ENCODE results near the gene PTPRK. TPM values are rescaled to one million over a fixed set of nuclear protein-coding genes. Genes with fewer than 3 reads are reported as not detected.

Gene PTPRK
- total RNA-seq, 4 donors from 2014 or later = 26.7 to 47.5 (median 41.4) TPM

DNA sequence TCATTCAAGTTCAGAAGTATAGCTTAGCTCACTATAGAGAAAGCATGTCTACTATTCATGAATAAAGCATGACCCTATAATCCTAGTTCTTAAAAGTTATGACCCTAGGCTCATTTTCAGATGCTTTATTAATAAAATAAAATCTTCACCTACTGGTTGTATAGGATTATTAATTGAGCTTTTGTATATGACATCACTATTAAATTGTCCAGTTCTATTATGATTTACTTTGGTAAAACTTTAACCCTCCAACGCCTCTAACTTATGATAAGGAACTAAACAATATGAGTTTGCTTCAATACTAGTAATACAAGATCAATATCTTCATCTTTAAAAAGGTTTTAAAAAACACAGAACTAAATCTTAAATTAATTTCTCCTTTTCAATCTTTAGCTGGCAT lies 356.1 kb downstream of the PTPRK start:
- intact Hi-C loops (cut with DNase I; ENCODE audit: low total_unique reads) = no loop called here
- WGBS, 2 donors = 90 to 98% methylated on average over 1 of the region's 1 CpG
- no peak overlapping the region for H3K4me3 ChIP-seq (ENCODE audit: low read depth, poor library complexity, severe bottlenecking)
- TF ChIP-seq POLR2A (IDR thresholded peaks at IDR 0.05) = no peak
- TF ChIP-seq, protein P1, sequence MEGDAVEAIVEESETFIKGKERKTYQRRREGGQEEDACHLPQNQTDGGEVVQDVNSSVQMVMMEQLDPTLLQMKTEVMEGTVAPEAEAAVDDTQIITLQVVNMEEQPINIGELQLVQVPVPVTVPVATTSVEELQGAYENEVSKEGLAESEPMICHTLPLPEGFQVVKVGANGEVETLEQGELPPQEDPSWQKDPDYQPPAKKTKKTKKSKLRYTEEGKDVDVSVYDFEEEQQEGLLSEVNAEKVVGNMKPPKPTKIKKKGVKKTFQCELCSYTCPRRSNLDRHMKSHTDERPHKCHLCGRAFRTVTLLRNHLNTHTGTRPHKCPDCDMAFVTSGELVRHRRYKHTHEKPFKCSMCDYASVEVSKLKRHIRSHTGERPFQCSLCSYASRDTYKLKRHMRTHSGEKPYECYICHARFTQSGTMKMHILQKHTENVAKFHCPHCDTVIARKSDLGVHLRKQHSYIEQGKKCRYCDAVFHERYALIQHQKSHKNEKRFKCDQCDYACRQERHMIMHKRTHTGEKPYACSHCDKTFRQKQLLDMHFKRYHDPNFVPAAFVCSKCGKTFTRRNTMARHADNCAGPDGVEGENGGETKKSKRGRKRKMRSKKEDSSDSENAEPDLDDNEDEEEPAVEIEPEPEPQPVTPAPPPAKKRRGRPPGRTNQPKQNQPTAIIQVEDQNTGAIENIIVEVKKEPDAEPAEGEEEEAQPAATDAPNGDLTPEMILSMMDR (IDR thresholded peaks at IDR 0.05) = no peak
- no peak for DNase-seq (ENCODE audit: low spot score in 2 of 2)

DNA sequence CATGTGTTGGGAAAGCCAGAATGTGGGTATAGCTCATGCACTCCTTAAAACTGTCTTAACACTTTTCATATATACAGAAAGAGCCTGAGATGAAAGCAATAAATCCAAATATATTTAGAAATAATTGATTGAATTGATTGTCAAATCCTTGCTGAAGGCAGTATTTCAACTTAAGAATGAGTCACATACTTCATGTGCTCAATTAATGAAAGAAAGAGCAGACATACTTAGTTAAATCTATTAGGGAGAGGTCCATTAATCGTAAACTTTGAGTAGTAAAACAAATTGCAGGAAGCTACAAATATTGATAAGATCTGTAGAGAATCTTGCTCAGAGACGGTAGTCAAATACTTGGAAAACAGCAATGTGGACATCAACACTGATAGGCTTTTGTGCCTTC lies 358.0 kb downstream of the PTPRK start:
- TF ChIP-seq, protein P1 (IDR thresholded peaks at IDR 0.05) = no peak
- TF ChIP-seq POLR2A (IDR thresholded peaks at IDR 0.05) = no peak
- intact Hi-C loops (cut with DNase I; ENCODE audit: low total_unique reads) = no loop called here
- no peak overlapping the region for H3K4me3 ChIP-seq (ENCODE audit: low read depth, poor library complexity, severe bottlenecking)
- 66 to 79% methylated on average over 2 of the region's 2 CpGs for WGBS, 2 donors
- no peak for DNase-seq (ENCODE audit: low spot score in 2 of 2)

DNA sequence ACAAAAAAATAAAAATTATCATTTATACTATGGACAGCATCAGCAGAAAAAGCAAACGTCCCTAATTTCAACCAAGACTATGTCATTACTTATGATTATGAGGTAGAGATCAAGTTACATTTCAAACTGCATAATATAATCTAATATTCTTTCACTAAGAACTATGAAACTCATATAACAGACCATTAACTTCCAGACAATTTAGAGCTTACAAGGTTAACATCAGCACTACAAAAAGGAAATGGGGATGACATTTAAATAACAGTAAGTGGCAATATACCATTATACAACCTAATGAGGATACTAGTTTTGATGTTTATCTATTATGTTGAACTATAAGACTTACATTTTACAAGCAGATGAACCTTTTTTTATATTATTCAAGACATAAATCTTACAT lies 358.6 kb downstream of the PTPRK start:
- H3K4me3 ChIP-seq (ENCODE audit: low read depth, poor library complexity, severe bottlenecking) = no peak overlapping the region
- intact Hi-C loops (cut with DNase I; ENCODE audit: low total_unique reads) = no loop called here
- WGBS, 2 donors = 62 to 64% methylated on average over 1 of the region's 1 CpG
- DNase-seq (ENCODE audit: low spot score in 2 of 2) = no peak
- TF ChIP-seq, protein P1 (IDR thresholded peaks at IDR 0.05) = no peak
- TF ChIP-seq POLR2A (IDR thresholded peaks at IDR 0.05) = no peak

DNA sequence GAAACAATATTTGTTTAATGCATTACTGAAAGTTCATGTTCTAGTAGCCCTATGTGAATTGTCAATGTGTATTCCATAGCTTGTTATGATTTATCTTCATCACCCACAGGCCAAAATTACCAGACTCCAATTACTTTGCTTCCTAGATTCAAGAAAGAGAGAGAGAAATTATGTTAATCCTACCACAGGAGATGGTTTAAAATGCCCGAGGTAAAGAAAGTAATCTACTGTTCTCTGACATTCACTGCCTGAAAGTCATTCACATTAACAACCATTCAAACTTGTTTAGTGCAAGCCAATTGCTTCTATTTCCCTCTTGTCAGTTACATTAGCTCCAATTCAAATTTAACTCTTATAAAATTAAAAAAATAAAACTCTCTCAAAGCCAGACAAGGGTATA lies 359.1 kb downstream of the PTPRK start:
- intact Hi-C loops (cut with DNase I; ENCODE audit: low total_unique reads) = no loop called here
- TF ChIP-seq, protein P1 (IDR thresholded peaks at IDR 0.05) = no peak
- no peak for TF ChIP-seq POLR2A (IDR thresholded peaks at IDR 0.05)
- DNase-seq (ENCODE audit: low spot score in 2 of 2) = no peak
- no peak overlapping the region for H3K4me3 ChIP-seq (ENCODE audit: low read depth, poor library complexity, severe bottlenecking)
- 50 to 63% methylated on average over 1 of the region's 1 CpG for WGBS, 2 donors

DNA sequence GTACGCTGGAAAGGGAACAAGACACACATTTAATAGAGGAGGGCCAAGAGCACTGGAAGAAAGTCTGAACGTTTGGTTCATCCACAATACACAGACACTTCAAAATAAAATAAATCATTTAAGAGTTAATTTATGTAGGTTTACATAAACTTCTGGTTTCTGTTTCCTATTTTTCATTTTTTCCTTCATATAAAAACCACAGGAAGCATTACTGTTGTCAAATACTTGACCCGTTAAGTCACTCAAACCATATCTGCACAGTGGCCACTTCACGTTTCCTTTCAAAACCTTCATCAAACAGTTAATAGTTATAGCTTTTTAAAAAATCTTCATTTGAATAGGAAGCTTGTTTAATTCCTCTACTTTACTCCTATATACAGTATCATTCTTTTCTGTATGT lies 361.9 kb downstream of the PTPRK start:
- 70 to 73% methylated on average over 4 of the region's 4 CpGs for WGBS, 2 donors
- H3K4me3 ChIP-seq (ENCODE audit: low read depth, poor library complexity, severe bottlenecking) = no peak overlapping the region
- no peak for DNase-seq (ENCODE audit: low spot score in 2 of 2)
- TF ChIP-seq, protein P1 (IDR thresholded peaks at IDR 0.05) = no peak
- intact Hi-C loops (cut with DNase I; ENCODE audit: low total_unique reads) = no loop called here

DNA sequence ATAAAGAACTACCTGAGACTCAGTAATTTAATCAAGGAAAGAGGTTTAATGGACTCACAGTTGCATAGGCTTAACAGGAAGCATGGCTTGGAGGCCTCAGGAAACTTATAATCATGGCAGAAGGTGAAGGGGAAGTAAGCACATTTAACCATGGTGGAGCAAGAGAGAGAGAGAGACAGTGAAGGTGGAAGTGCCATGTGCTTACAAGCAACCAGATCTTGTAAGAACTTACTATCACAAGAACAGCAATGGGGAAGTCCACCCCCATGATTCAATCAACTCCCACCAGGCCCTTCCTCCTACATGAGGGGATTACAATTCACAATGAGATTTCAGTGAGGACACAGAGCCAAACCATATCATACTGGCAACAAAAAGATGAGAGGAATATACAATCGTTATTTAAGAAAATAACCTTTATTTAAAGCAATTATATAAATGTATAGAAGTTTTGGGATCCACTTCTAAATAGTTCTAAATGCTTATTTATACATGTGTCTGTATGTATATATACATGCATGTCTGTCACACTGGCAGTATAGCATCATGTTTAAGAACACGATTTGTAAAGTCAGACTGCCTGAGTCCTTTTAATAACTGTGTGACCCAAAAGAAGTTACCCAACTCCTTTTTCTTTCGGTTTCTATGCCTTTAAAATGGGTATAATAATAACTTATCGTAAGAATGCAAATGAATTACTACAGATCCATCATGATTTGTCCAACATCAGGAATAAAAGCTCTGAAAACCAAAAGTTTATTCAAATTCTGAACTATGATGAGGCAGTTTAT lies 363.9 kb downstream of the PTPRK start:
- intact Hi-C loops (cut with DNase I; ENCODE audit: low total_unique reads) = no loop called here

More for the DNA sequence above, 363.9 kb downstream of the PTPRK start:
- 95 to 97% methylated on average over 4 of the region's 4 CpGs for WGBS, 2 donors
- no peak overlapping the region for H3K4me3 ChIP-seq (ENCODE audit: low read depth, poor library complexity, severe bottlenecking)
- DNase-seq (ENCODE audit: low spot score in 2 of 2) = no peak
- TF ChIP-seq POLR2A (IDR thresholded peaks at IDR 0.05) = no peak
- TF ChIP-seq, protein P1 (IDR thresholded peaks at IDR 0.05) = no peak

All from lower leg skin (tissue), 4 donors.